ENCODE measurements around the gene IRF6.

GRCh38 chr1:209749205-209749604 lies 56.7 kb downstream of the IRF6 start:
- TF ChIP-seq EZH2 (IDR thresholded peaks at IDR 0.05; ENCODE audit: borderline replicate concordance, insufficient read depth, low read depth, low read length, poor library complexity, severe bottlenecking) (no peak), CTCF (IDR thresholded peaks at IDR 0.05) (no peak)

Data from B cell (primary cell).